Erythroblast (primary cell): ENCODE data around the gene GNB2.

ENCODE experiments used
- GATA1 ChIP-seq: IDR thresholded peaks from 2 replicates; pipeline ENCODE4 v1.6.1; 2011; ENCODE audit warnings: low read depth, mild to moderate bottlenecking, control low read depth, low read length, moderate library complexity
- POLR2A ChIP-seq: IDR thresholded peaks from 2 replicates; pipeline ENCODE4 v1.6.1; 2011; ENCODE audit warnings: mild to moderate bottlenecking, low read length

- TF ChIP-seq POLR2A: no peak
- no peak for TF ChIP-seq GATA1
Observed at GRCh38 chr7:100726996-100727761, 53.6 kb downstream of the GNB2 start.
